WTC11 (cell line): ENCODE results near the gene ESYT3. TPM values are rescaled to one million over a fixed set of nuclear protein-coding genes. Genes with fewer than 3 reads are reported as not detected.

Experiments used
- ATAC-seq: fragments of 200-7000 bp; cut with Tn5 transposase; 2 replicates; pipeline ENCODE4 v1.10.0; 2021; ENCODE audit warnings: mild to moderate bottlenecking, moderate library complexity
- CTCF ChIA-PET: fragments of 300-600 bp; sonication (Branson Sonifier 250); formaldehyde crosslinking; loops from one replicate; lab custom pipeline; 2021; ENCODE audit warnings: antibody characterized with exemption; lab: Charles Lee
- POLR2A ChIA-PET: fragments of 350-600 bp; sonication (Branson Sonifier 250); formaldehyde crosslinking; loops from one replicate; lab custom pipeline; 2021; ENCODE audit warnings: antibody characterized with exemption; lab: Charles Lee
- DNase-seq: peaks from one replicate; pipeline ENCODE4 v3.0.0; 2021; ENCODE audit warnings: low spot score
- H3K27ac Mint-ChIP-seq: 2 replicates; pipeline ENCODE4 v1.8.0; 2021; ENCODE audit warnings: mixed read lengths
- H3K27me3 Mint-ChIP-seq: 2 replicates; pipeline ENCODE4 v1.8.0; 2021; ENCODE audit warnings: low read depth, mild to moderate bottlenecking, moderate library complexity, mixed read lengths
- H3K36me3 Mint-ChIP-seq: 2 replicates; pipeline ENCODE4 v1.8.0; 2021; ENCODE audit warnings: mixed read lengths
- H3K4me1 Mint-ChIP-seq: 2 replicates; pipeline ENCODE4 v1.8.0; 2022; ENCODE audit warnings: mixed read lengths
- H3K4me3 Mint-ChIP-seq: 2 replicates; pipeline ENCODE4 v1.8.0; 2021; ENCODE audit warnings: mild to moderate bottlenecking, moderate library complexity, mixed read lengths
- H3K9me3 Mint-ChIP-seq: 2 replicates; pipeline ENCODE4 v1.8.0; 2021; ENCODE audit warnings: mixed read lengths
- ELF4 ChIP-seq: sonication (generic); formaldehyde crosslinking; IDR thresholded peaks from 2 replicates; pipeline ENCODE4 v1.8.1; 2022; ENCODE audit warnings: low read depth, mild to moderate bottlenecking, moderate library complexity, missing genetic modification reagents
- ESRRA ChIP-seq: sonication (generic); formaldehyde crosslinking; IDR thresholded peaks from 2 replicates; pipeline ENCODE4 v1.8.1; 2022; ENCODE audit warnings: mild to moderate bottlenecking, missing genetic modification reagents, borderline replicate concordance
- FOXK1 ChIP-seq: sonication (generic); formaldehyde crosslinking; IDR thresholded peaks from 2 replicates; pipeline ENCODE4 v1.8.0; 2022; ENCODE audit warnings: mild to moderate bottlenecking, moderate library complexity, missing genetic modification reagents
- FOXP4 ChIP-seq: sonication (generic); formaldehyde crosslinking; IDR thresholded peaks from 2 replicates; pipeline ENCODE4 v1.8.0; 2022; ENCODE audit warnings: mild to moderate bottlenecking, missing genetic modification reagents
- GTF2I ChIP-seq: fragments of 250-450 bp; sonication (Bioruptor Pico); conservative IDR thresholded peaks from 2 replicates; pipeline ENCODE4 v1.4.0; 2021; ENCODE audit warnings: mild to moderate bottlenecking
- JUN ChIP-seq: sonication (generic); formaldehyde crosslinking; IDR thresholded peaks from 2 replicates; pipeline ENCODE4 v1.8.0; 2023; ENCODE audit warnings: mild to moderate bottlenecking, missing genetic modification reagents
- MXD4 ChIP-seq: fragments of 250-450 bp; sonication (Bioruptor Pico); IDR thresholded peaks from 2 replicates; pipeline ENCODE4 v1.8.0; 2021; ENCODE audit warnings: mild to moderate bottlenecking, moderate library complexity, borderline replicate concordance
- MYBL2 ChIP-seq: sonication (generic); formaldehyde crosslinking; IDR thresholded peaks from 2 replicates; pipeline ENCODE4 v1.8.1; 2023; ENCODE audit warnings: mild to moderate bottlenecking, moderate library complexity, missing genetic modification reagents
- NFE2L1 ChIP-seq: sonication (generic); formaldehyde crosslinking; IDR thresholded peaks from 2 replicates; pipeline ENCODE4 v1.8.1; 2023; ENCODE audit warnings: missing genetic modification reagents
- NR2C2 ChIP-seq: sonication (generic); formaldehyde crosslinking; IDR thresholded peaks from 2 replicates; pipeline ENCODE4 v1.8.0; 2022; ENCODE audit warnings: mild to moderate bottlenecking, missing genetic modification reagents
- NR3C1 ChIP-seq: sonication (generic); formaldehyde crosslinking; conservative IDR thresholded peaks from 2 replicates; pipeline ENCODE4 v1.8.1; 2023; ENCODE audit warnings: low read depth, mild to moderate bottlenecking, missing genetic modification reagents
- SMAD3 ChIP-seq: sonication (generic); formaldehyde crosslinking; IDR thresholded peaks from 2 replicates; pipeline ENCODE4 v1.8.0; 2022; ENCODE audit warnings: missing genetic modification reagents, mild to moderate bottlenecking, borderline replicate concordance
- SP1 ChIP-seq: sonication (generic); formaldehyde crosslinking; conservative IDR thresholded peaks from 2 replicates; pipeline ENCODE4 v1.8.1; 2022; ENCODE audit warnings: missing genetic modification reagents
- TCF7 ChIP-seq: sonication (generic); formaldehyde crosslinking; IDR thresholded peaks from 2 replicates; pipeline ENCODE4 v1.8.0; 2022; ENCODE audit warnings: mild to moderate bottlenecking, low read depth, missing genetic modification reagents, moderate library complexity
- ZBTB21 ChIP-seq: sonication (generic); formaldehyde crosslinking; IDR thresholded peaks from 2 replicates; pipeline ENCODE4 v1.8.1; 2023; ENCODE audit warnings: mild to moderate bottlenecking, missing genetic modification reagents, borderline replicate concordance
- ZNF263 ChIP-seq: sonication (generic); formaldehyde crosslinking; IDR thresholded peaks from 2 replicates; pipeline ENCODE4 v1.8.1; 2022; ENCODE audit warnings: low read depth, mild to moderate bottlenecking, moderate library complexity, missing genetic modification reagents
- ZNF416 ChIP-seq: fragments of 250-450 bp; sonication (Bioruptor Pico); IDR thresholded peaks from 2 replicates; pipeline ENCODE4 v1.9.0; 2021; ENCODE audit warnings: mild to moderate bottlenecking, inconsistent platforms
- total RNA-seq: library from RNA; stranded (reverse); gene quantifications from 3 replicates; pipeline ENCODE4 v1.2.3, GENCODE V29; 2021
- TF ChIP-seq, protein P1 (sequence below): sonication (generic); formaldehyde crosslinking; IDR thresholded peaks from 2 replicates; pipeline ENCODE4 v1.8.0; 2022; ENCODE audit warnings: mild to moderate bottlenecking, missing genetic modification reagents
- TF ChIP-seq, protein P2 (sequence below): sonication (generic); formaldehyde crosslinking; IDR thresholded peaks from 2 replicates; pipeline ENCODE4 v1.8.0; 2022; ENCODE audit warnings: mild to moderate bottlenecking, missing genetic modification reagents
- TF ChIP-seq, protein P3 (sequence below): fragments of 250-450 bp; sonication (Bioruptor Pico); IDR thresholded peaks from 2 replicates; pipeline ENCODE4 v1.9.0; 2021; ENCODE audit warnings: mild to moderate bottlenecking
- TF ChIP-seq, protein P4 (sequence below): fragments of 200-600 bp; IDR thresholded peaks from 2 replicates; pipeline ENCODE4 v1.8.0; 2022; ENCODE audit warnings: antibody characterized with exemption
- TF ChIP-seq, protein P5 (sequence below): sonication (generic); formaldehyde crosslinking; IDR thresholded peaks from 2 replicates; pipeline ENCODE4 v1.8.1; 2023; ENCODE audit warnings: mild to moderate bottlenecking, missing genetic modification reagents, moderate library complexity
- TF ChIP-seq, protein P6 (sequence below): sonication (generic); formaldehyde crosslinking; IDR thresholded peaks from 2 replicates; pipeline ENCODE4 v1.8.1; 2022; ENCODE audit warnings: low read depth, missing genetic modification reagents, borderline replicate concordance
- TF ChIP-seq, protein P7 (sequence below): sonication (generic); formaldehyde crosslinking; IDR thresholded peaks from 2 replicates; pipeline ENCODE4 v1.8.0; 2022; ENCODE audit warnings: missing genetic modification reagents

ESYT3 gene
- total RNA-seq, 1 experiment from 2014 or later: 6.4 TPM

DNA sequence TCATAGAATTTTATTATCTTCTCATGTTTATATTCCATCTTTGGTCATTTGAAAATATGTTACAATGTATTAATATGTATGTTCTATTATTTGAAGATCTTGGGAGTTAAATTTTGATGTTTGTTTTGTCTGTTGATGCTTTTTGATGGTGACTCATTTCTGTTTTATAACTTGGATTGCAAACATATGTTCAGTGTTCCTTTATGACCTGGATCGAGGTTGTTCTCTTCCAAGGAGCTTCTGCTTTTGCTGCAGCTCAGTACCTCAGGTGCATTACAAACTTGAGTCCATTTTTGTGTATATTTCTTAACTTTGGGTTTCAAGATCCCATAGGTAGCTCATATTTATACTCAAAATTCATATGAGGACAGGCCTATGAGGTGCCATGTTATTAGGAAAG, 37.1 kb downstream of the ESYT3 start:
- Mint-ChIP-seq H3K27me3 (no peaks in the 10 kb centered on the region), H3K9me3 (no peaks in the 10 kb centered on the region), H3K4me3 (no peak overlapping the region), H3K27ac (no peak overlapping the region), H3K36me3 (peaks cover 3% of the 10 kb centered on the region), H3K4me1 (peaks cover 5% of the 10 kb centered on the region)
- DNase-seq (no peak), ATAC-seq (no peak)
- TF ChIP-seq ZBTB21 (CRISPR knock-in tag) (no peak), NFE2L1 (no peak), SMAD3 (CRISPR knock-in tag) (no peak), ELF4 (CRISPR knock-in tag) (no peak), JUN (CRISPR knock-in tag) (no peak), TCF7 (CRISPR knock-in tag) (no peak), GTF2I (CRISPR knock-in tag) (no peak), MYBL2 (CRISPR knock-in tag) (no peak), MXD4 (no peak), ZNF416 (no peak), NR3C1 (no peak), SP1 (CRISPR knock-in tag) (no peak)
- TF ChIP-seq, protein P1, sequence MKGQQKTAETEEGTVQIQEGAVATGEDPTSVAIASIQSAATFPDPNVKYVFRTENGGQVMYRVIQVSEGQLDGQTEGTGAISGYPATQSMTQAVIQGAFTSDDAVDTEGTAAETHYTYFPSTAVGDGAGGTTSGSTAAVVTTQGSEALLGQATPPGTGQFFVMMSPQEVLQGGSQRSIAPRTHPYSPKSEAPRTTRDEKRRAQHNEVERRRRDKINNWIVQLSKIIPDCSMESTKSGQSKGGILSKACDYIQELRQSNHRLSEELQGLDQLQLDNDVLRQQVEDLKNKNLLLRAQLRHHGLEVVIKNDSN: no peak
- TF ChIP-seq, protein P2, sequence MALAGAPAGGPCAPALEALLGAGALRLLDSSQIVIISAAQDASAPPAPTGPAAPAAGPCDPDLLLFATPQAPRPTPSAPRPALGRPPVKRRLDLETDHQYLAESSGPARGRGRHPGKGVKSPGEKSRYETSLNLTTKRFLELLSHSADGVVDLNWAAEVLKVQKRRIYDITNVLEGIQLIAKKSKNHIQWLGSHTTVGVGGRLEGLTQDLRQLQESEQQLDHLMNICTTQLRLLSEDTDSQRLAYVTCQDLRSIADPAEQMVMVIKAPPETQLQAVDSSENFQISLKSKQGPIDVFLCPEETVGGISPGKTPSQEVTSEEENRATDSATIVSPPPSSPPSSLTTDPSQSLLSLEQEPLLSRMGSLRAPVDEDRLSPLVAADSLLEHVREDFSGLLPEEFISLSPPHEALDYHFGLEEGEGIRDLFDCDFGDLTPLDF (CRISPR knock-in tag): no peak
- TF ChIP-seq, protein P3, sequence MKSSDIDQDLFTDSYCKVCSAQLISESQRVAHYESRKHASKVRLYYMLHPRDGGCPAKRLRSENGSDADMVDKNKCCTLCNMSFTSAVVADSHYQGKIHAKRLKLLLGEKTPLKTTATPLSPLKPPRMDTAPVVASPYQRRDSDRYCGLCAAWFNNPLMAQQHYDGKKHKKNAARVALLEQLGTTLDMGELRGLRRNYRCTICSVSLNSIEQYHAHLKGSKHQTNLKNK (CRISPR knock-in tag): no peak
- TF ChIP-seq, protein P4, sequence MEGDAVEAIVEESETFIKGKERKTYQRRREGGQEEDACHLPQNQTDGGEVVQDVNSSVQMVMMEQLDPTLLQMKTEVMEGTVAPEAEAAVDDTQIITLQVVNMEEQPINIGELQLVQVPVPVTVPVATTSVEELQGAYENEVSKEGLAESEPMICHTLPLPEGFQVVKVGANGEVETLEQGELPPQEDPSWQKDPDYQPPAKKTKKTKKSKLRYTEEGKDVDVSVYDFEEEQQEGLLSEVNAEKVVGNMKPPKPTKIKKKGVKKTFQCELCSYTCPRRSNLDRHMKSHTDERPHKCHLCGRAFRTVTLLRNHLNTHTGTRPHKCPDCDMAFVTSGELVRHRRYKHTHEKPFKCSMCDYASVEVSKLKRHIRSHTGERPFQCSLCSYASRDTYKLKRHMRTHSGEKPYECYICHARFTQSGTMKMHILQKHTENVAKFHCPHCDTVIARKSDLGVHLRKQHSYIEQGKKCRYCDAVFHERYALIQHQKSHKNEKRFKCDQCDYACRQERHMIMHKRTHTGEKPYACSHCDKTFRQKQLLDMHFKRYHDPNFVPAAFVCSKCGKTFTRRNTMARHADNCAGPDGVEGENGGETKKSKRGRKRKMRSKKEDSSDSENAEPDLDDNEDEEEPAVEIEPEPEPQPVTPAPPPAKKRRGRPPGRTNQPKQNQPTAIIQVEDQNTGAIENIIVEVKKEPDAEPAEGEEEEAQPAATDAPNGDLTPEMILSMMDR: no peak
- TF ChIP-seq, protein P5, sequence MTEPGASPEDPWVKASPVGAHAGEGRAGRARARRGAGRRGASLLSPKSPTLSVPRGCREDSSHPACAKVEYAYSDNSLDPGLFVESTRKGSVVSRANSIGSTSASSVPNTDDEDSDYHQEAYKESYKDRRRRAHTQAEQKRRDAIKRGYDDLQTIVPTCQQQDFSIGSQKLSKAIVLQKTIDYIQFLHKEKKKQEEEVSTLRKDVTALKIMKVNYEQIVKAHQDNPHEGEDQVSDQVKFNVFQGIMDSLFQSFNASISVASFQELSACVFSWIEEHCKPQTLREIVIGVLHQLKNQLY (CRISPR knock-in tag): no peak
- POLR2A ChIA-PET: no interaction called here
- CTCF ChIA-PET: interaction anchor here (0.9 to 5.0 kb wide), 4 partner anchors 8 to 452 kb away, joined by 3 to 26 read pairs (median 4); no protein-coding TSS in a partner anchor

- Mint-ChIP-seq H3K27me3 (no peaks in the 10 kb centered on the region), H3K4me1 (no peaks in the 10 kb centered on the region; the same call in 1 of the 2 replicates), H3K36me3 (peaks cover 3% of the 10 kb centered on the region), H3K4me3 (no peak overlapping the region), H3K9me3 (no peaks in the 10 kb centered on the region), H3K27ac (no peak overlapping the region)
- ATAC-seq (no peak), DNase-seq (no peak)
- ChIA-PET CTCF (interaction anchor here (1.2 kb wide), 1 partner anchor 451 kb away, joined by 6 read pairs; no protein-coding TSS in a partner anchor), POLR2A (no interaction called here)
- no peak for TF ChIP-seq FOXK1
- no peak for TF ChIP-seq FOXP4 (CRISPR knock-in tag)
- no peak for TF ChIP-seq ZNF263 (CRISPR knock-in tag)
- no peak for TF ChIP-seq NR2C2 (CRISPR knock-in tag)
- TF ChIP-seq, protein P6, sequence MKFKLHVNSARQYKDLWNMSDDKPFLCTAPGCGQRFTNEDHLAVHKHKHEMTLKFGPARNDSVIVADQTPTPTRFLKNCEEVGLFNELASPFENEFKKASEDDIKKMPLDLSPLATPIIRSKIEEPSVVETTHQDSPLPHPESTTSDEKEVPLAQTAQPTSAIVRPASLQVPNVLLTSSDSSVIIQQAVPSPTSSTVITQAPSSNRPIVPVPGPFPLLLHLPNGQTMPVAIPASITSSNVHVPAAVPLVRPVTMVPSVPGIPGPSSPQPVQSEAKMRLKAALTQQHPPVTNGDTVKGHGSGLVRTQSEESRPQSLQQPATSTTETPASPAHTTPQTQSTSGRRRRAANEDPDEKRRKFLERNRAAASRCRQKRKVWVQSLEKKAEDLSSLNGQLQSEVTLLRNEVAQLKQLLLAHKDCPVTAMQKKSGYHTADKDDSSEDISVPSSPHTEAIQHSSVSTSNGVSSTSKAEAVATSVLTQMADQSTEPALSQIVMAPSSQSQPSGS: no peak
- TF ChIP-seq, protein P7, sequence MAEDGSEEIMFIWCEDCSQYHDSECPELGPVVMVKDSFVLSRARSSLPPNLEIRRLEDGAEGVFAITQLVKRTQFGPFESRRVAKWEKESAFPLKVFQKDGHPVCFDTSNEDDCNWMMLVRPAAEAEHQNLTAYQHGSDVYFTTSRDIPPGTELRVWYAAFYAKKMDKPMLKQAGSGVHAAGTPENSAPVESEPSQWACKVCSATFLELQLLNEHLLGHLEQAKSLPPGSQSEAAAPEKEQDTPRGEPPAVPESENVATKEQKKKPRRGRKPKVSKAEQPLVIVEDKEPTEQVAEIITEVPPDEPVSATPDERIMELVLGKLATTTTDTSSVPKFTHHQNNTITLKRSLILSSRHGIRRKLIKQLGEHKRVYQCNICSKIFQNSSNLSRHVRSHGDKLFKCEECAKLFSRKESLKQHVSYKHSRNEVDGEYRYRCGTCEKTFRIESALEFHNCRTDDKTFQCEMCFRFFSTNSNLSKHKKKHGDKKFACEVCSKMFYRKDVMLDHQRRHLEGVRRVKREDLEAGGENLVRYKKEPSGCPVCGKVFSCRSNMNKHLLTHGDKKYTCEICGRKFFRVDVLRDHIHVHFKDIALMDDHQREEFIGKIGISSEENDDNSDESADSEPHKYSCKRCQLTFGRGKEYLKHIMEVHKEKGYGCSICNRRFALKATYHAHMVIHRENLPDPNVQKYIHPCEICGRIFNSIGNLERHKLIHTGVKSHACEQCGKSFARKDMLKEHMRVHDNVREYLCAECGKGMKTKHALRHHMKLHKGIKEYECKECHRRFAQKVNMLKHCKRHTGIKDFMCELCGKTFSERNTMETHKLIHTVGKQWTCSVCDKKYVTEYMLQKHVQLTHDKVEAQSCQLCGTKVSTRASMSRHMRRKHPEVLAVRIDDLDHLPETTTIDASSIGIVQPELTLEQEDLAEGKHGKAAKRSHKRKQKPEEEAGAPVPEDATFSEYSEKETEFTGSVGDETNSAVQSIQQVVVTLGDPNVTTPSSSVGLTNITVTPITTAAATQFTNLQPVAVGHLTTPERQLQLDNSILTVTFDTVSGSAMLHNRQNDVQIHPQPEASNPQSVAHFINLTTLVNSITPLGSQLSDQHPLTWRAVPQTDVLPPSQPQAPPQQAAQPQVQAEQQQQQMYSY (CRISPR knock-in tag): no peak
- no peak for TF ChIP-seq ESRRA (CRISPR knock-in tag)
Measured at GRCh38 chr3:138472141-138472825, 37.9 kb downstream of the ESYT3 start.
